ENCODE results near the gene LRRC18.

- TF ChIP-seq CTCF (IDR thresholded peaks at IDR 0.05; ENCODE audit: borderline replicate concordance, extremely low read depth, low read length, poor library complexity, severe bottlenecking) (no peak), EZH2 (IDR thresholded peaks at IDR 0.05; ENCODE audit: borderline replicate concordance, low read depth, low read length, severe bottlenecking) (no peak)
These were observed 30.4 kb upstream of the LRRC18 start for GRCh38 chr10:48970046-48970445.
